Mononuclear cell (primary cell): ENCODE results near the gene DDX51. TPM values are rescaled to one million over a fixed set of nuclear protein-coding genes. Genes with fewer than 3 reads are reported as not detected.

Experiments used
- H3K27me3 ChIP-seq: 2 replicates; pipeline ENCODE4 v1.6.0; 2011; ENCODE audit warnings: low read length, control low read depth; ENCODE audit not compliant: insufficient read depth
- H3K4me1 ChIP-seq: 2 replicates; pipeline ENCODE4 v1.5.1; 2011; ENCODE audit warnings: mild to moderate bottlenecking, low read length, control low read depth; ENCODE audit not compliant: insufficient read depth
- H3K4me3 ChIP-seq: 2 replicates; pipeline ENCODE4 v1.5.1; 2011; ENCODE audit warnings: mild to moderate bottlenecking, low read length, moderate library complexity
- H3K9me3 ChIP-seq: 2 replicates; pipeline ENCODE4 v1.5.1; 2011; ENCODE audit warnings: low read depth, mild to moderate bottlenecking, control low read depth, low read length
- total RNA-seq: library from RNA; depleted of rRNA; stranded (reverse); fragments of >200 nt; gene quantifications from one replicate; pipeline ENCODE4 v1.2.3, GENCODE V29; 2012

The DDX51 gene
- total RNA-seq, 1 donor: 14.8 TPM

- no peaks in the 10 kb centered on the region for H3K9me3 ChIP-seq
- no peak overlapping the region for H3K4me3 ChIP-seq
- H3K27me3 ChIP-seq: no peaks in the 10 kb centered on the region
- H3K4me1 ChIP-seq: no peaks in the 10 kb centered on the region
Measured at GRCh38 chr12:132132609-132133430, 11.3 kb downstream of the DDX51 start.

DNA sequence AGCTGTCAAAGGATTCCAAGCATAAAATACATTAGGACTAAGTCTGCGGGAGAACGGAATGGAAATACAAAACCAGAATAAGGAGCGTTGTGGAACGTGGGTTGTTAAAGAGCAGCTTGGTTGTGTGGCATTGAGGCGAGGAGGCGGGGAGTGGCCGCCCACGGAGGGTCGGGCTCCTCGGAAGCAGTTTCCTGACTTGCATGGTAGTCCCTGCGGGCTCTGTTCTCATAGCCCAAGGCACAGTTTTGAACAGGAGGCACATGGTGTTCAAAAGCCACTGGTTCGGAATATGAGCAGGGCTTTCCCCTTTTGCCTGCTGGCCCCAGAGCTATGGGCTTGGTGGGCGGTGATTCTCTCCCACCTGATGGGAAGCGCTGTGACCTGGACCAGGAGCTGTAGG, 12.2 kb downstream of the DDX51 start:
- H3K27me3 ChIP-seq: no peaks in the 10 kb centered on the region
- no peaks in the 10 kb centered on the region for H3K9me3 ChIP-seq
- no peak overlapping the region for H3K4me3 ChIP-seq
- H3K4me1 ChIP-seq: no peaks in the 10 kb centered on the region

- no peaks in the 10 kb centered on the region for H3K4me1 ChIP-seq
- no peak overlapping the region for H3K4me3 ChIP-seq
- H3K9me3 ChIP-seq: no peaks in the 10 kb centered on the region
- no peaks in the 10 kb centered on the region for H3K27me3 ChIP-seq
Measured at GRCh38 chr12:132131229-132131628, 12.9 kb downstream of the DDX51 start.

DNA sequence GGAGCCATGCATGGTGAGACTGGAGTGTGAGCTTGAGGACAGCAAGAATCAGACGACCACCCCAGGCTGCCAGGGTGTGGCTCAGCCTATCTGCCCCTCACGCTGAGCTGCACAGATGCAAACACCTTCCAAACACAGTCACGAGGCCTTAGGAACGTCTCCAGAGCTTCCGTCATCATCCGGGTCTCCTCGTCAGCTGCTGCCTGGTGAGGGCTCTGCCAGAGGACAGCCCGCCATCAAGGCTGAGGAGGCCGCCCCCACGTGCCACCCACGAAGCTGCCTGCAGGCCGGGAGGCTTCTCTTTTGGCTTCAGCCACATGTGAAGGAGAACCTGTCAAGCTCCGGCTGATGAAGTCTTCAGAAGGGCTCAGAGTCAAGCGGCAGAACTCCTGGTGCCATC, 13.4 kb downstream of the DDX51 start:
- H3K4me1 ChIP-seq: no peaks in the 10 kb centered on the region
- no peaks in the 10 kb centered on the region for H3K9me3 ChIP-seq
- no peaks in the 10 kb centered on the region for H3K27me3 ChIP-seq
- no peak overlapping the region for H3K4me3 ChIP-seq

- no peaks in the 10 kb centered on the region for H3K9me3 ChIP-seq
- no peaks in the 10 kb centered on the region for H3K27me3 ChIP-seq
- H3K4me1 ChIP-seq: no peaks in the 10 kb centered on the region
- no peak overlapping the region for H3K4me3 ChIP-seq
Measured at GRCh38 chr12:132129007-132129406, 15.1 kb downstream of the DDX51 start.

DNA sequence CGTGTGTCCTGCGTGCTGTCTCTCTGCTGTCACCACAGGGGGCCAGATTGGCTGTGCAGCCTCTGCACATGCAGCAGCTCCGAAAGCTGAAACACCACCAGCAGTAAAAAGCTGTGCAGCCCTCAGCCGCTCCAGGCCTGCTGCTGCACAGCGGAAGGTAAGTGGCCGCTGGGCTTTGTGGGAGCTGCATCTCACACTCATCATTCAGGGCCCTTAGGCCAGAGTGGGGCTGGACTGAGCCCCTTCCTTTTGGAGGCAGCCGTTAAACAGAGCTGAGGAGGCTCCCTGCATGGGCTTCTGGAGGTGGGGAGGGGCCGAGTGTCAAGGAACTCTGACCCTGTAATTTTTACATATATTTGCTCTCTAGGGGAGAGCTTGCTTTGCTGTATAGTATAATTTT, 17.1 kb downstream of the DDX51 start:
- Histone ChIP-seq H3K4me3 (no peak overlapping the region), H3K27me3 (no peaks in the 10 kb centered on the region), H3K9me3 (no peaks in the 10 kb centered on the region), H3K4me1 (no peaks in the 10 kb centered on the region)

DNA sequence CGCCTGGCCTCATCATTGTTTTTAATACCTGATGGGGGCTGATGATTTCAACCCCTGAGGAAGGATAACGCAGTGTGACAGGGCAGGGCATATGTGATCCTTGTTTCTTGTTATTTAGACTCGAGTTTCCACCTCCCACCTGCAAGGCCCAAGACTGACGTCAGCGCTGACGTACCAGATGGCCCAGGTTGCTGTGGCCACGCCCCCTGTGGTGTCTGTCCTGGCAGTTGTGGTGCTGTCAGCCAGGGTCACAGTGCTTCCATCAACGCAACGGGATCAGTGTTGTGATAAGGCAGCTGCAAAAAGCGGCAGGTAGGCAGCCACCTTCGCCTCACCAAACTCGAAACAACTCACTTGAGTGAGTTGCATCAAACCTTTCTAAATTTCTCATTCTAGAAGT, 18.4 kb downstream of the DDX51 start:
- Histone ChIP-seq H3K9me3 (no peaks in the 10 kb centered on the region), H3K4me3 (no peak overlapping the region), H3K27me3 (no peaks in the 10 kb centered on the region), H3K4me1 (no peaks in the 10 kb centered on the region)

GRCh38 chr12:132124766-132125425, 19.2 kb downstream of the DDX51 start:
- Histone ChIP-seq H3K4me3 (no peak overlapping the region), H3K9me3 (no peaks in the 10 kb centered on the region), H3K27me3 (no peaks in the 10 kb centered on the region), H3K4me1 (no peaks in the 10 kb centered on the region)

DNA sequence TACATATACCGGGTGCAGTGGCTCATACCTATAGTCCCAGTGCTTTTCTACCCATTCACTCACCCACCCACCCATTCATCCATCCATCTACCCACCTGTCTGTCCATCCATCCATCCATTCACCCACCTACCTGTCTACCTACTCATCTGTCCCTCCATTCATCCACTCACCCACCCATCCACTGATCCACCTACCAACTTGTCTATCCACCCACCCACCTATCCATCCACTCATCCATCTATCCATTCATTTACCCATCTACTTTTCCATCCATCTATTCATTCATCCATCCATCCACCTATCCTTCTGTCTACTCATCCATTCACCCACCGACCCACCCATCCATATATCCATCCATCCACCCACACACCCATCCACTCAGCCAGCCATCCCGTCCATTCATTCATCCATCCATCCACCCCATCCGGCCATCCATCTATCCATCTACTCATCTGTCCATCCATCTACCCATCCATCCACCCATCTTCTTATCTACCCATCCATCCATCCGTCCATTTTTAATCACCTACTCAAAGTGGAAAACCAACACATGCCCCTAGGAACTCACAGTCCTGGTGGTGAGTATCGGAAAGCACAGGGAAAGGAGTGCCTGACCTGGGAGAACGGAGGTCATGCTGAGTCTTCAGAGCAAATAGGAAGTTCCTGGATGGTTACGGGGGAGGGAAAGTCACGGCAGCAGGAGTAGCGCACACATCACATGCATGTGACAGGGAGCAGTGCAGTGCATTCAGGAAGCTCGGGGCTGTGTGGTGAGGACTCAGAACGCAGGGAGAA, 20.0 kb downstream of the DDX51 start:
- Histone ChIP-seq H3K4me1 (no peaks in the 10 kb centered on the region), H3K9me3 (no peaks in the 10 kb centered on the region), H3K4me3 (no peak overlapping the region), H3K27me3 (no peaks in the 10 kb centered on the region)

GRCh38 chr12:132121283-132121682, 22.8 kb downstream of the DDX51 start:
- Histone ChIP-seq H3K9me3 (no peaks in the 10 kb centered on the region), H3K4me1 (no peaks in the 10 kb centered on the region), H3K4me3 (no peak overlapping the region), H3K27me3 (no peaks in the 10 kb centered on the region)

DNA sequence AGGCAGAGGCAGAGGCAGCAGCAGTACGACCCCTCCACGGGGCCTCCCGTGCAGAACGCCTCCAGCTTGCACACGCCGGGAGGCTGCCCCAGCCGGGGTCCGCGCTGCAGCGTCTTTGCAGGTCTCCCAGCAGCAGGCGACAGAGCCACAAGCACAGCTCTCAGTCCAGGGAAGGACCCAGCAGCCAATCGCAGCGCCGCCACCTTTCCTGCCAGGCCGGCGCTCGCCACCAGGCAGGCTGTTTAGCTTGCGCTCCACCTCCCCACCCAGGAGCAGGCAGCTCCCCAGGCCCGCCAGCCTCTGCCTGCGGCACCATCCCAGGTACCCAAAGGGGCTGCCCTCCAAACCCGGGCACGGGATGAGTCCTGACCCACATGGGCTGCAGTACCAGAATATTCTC, 25.2 kb downstream of the DDX51 start:
- no peaks in the 10 kb centered on the region for H3K4me1 ChIP-seq
- H3K27me3 ChIP-seq: no peaks in the 10 kb centered on the region
- no peaks in the 10 kb centered on the region for H3K9me3 ChIP-seq
- no peak overlapping the region for H3K4me3 ChIP-seq

DNA sequence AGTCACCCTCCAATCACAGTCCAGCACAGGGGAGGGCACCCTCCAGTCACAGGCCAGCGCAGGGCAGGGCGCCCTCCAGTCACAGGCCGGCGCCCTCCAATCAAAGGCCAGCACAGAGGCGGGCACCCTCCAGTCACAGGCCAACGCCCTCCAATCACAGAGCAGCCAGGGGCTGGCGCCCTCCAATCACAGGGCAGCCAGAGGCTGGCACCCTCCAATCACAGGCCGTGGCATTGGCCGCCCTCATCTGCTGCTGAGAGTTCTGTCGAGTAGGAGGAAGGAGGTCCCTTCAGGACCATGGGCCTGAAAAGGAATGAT, 26.6 kb downstream of the DDX51 start:
- no peaks in the 10 kb centered on the region for H3K27me3 ChIP-seq
- no peaks in the 10 kb centered on the region for H3K9me3 ChIP-seq
- H3K4me3 ChIP-seq: no peak overlapping the region
- no peaks in the 10 kb centered on the region for H3K4me1 ChIP-seq

- Histone ChIP-seq H3K9me3 (no peaks in the 10 kb centered on the region), H3K4me1 (no peaks in the 10 kb centered on the region), H3K27me3 (no peaks in the 10 kb centered on the region), H3K4me3 (no peak overlapping the region)
Measured at GRCh38 chr12:132116709-132117557, 27.2 kb downstream of the DDX51 start.

DNA sequence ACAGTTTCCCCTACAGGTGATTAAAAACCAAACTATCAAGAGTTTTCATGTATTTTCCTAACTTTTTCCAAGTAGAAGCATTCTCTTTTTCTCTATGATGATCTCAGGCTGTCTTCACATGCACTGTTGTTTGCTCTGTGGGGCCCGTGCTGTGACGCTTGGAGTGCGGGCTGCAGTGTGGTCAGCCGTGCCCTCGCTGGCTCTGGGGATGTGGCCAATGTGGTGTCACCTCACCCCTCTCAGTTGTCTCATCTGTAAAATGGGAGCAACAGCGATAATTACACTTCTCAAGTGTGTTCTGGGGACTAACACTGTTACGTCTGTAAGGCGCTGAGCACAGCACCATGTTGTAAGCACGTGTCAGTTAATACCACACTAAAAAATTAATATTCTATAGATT, 28.6 kb downstream of the DDX51 start:
- Histone ChIP-seq H3K27me3 (no peaks in the 10 kb centered on the region), H3K4me3 (no peak overlapping the region), H3K4me1 (no peaks in the 10 kb centered on the region), H3K9me3 (no peaks in the 10 kb centered on the region)

- Histone ChIP-seq H3K4me3 (no peak overlapping the region), H3K9me3 (no peaks in the 10 kb centered on the region), H3K27me3 (no peaks in the 10 kb centered on the region), H3K4me1 (no peaks in the 10 kb centered on the region)
Measured at GRCh38 chr12:132114667-132115066, 29.5 kb downstream of the DDX51 start.
